Subcutaneous adipose tissue (tissue), 4 donors: Measurements from ENCODE around the gene LDB3. TPM values are rescaled to one million over a fixed set of nuclear protein-coding genes. Genes with fewer than 3 reads are reported as not detected.

Experiments used
- total RNA-seq, 4 donors: library from RNA; depleted of rRNA; stranded (reverse); fragments of >200 nt; gene quantifications; one replicate each; pipeline ENCODE4 v1.1.0, GENCODE V29; 2016
- TF ChIP-seq, protein P1 (sequence below): fragments of 450-650 bp; IDR thresholded peaks from one replicate; pipeline ENCODE4 v1.5.1; 2016; ENCODE audit warnings: low read depth, mild to moderate bottlenecking, control low read depth, antibody characterized with exemption, moderate library complexity

LDB3 gene
- total RNA-seq, 4 donors from 2014 or later = 0.51 to 12.1 (median 2.2) TPM

DNA sequence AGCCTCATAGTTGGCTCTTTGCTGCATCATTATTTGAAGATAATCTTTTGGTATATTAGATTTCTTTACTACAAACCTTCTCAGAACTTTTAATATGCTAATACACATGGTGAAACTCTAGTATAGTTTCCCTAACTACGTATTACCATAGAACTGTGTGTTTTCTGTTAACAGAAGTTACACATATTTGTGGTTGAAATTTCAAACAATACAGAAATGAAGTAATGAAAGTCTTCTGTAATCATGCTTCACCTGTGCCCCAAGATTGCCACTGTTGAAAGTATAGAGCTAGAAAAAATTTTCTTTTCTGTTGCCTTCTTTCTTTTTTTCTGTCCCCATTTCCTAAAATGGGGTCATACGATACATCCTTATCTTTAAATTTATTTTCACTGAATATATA, 97.2 kb downstream of the LDB3 start:
- TF ChIP-seq, protein P1, sequence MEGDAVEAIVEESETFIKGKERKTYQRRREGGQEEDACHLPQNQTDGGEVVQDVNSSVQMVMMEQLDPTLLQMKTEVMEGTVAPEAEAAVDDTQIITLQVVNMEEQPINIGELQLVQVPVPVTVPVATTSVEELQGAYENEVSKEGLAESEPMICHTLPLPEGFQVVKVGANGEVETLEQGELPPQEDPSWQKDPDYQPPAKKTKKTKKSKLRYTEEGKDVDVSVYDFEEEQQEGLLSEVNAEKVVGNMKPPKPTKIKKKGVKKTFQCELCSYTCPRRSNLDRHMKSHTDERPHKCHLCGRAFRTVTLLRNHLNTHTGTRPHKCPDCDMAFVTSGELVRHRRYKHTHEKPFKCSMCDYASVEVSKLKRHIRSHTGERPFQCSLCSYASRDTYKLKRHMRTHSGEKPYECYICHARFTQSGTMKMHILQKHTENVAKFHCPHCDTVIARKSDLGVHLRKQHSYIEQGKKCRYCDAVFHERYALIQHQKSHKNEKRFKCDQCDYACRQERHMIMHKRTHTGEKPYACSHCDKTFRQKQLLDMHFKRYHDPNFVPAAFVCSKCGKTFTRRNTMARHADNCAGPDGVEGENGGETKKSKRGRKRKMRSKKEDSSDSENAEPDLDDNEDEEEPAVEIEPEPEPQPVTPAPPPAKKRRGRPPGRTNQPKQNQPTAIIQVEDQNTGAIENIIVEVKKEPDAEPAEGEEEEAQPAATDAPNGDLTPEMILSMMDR = no peak

DNA sequence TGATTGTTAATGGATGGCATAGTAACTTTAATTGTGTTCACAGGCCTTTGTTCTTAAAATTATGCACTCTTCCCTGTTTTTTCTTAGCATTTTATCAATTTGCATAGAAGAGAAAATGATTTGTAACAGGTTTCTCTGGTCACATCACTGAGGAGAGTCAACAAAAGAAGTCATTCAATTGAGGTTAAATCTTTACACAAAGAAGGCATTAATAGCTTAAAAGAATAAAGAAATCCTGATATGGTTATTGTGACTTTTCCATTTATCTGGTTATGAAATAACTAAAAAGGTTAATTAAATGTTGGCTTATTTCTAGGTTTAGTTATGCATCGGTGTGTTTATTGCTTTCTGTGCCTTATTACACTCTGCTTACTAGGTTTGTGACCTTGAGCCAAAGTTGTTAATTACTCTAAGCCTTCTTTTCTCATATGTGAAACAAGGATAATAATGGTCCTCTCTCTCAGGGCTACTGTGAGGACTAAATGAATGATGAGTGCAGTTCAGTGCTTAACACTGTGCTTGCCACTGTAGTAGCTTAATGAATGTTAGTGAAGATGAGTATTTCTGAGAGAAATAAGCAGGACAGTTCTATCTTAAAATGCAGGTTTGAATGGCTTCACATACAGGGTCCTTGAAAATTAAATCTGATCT, 100.2 kb downstream of the LDB3 start:
- TF ChIP-seq, protein P1 = no peak

DNA sequence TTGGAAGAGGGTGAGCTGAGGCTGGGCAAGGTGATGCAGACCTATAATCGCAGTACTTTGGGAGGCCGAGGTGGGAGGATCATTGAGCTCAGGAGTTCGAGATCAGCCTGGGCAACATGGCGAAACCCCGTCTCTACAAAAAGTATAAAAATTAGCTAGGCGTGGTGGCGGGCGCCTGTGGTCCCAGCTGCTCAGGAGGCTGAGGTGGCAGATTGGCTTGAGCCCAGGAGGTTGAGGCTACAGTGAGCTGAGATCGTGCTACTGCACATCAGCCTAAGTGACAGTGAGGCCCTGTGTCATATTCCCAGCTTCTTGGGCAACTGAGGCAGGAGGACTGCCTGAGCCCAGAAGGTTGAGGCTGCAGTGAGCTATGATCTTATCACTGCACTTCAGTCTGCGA, 101.7 kb downstream of the LDB3 start:
- TF ChIP-seq, protein P1 = no peak

DNA sequence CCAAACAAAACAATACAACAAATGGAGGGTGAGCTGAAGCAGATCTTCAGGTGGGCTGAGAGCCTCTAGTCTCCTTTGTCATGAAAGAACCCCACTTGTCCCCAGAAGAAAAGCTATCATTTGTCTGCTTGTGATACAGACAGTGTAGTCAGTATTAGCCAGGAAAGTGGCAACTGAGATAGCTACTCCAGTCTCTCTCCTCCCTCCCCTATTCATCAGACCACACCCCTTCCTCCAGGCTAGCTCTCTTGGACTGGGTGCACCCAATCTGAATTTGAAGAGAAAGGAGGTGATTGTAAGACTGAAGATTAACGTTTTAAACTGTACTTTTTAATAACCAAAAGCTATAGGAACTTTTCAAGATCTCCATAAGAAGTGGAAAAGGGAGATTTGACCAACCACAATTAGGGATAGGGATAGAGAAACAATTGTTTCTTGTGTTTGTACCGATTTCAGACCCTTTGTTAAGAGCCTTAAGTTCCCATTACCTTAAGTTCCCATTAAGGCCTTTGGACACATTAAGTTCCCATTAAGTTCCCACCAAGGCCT, 102.2 kb downstream of the LDB3 start:
- TF ChIP-seq, protein P1 = no peak

DNA sequence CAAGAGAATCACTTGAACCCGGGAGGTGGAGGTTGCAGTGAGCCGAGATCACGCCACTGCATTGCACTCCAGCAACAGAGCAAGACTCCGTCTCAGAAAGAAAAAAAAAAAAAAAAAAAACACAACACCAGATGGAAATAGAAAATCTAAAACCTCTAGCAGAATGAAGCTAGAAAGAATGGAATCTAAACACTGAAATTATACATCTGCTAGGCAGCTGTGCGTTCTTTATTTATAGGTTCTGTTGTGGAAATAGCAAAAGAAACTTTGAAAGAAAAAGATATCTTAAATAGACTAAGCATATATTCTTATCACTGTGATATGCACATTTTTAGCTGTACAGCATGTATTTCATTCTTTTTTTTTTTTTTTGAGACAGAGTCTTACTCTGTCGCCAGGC, 105.2 kb downstream of the LDB3 start:
- TF ChIP-seq, protein P1 = no peak

DNA sequence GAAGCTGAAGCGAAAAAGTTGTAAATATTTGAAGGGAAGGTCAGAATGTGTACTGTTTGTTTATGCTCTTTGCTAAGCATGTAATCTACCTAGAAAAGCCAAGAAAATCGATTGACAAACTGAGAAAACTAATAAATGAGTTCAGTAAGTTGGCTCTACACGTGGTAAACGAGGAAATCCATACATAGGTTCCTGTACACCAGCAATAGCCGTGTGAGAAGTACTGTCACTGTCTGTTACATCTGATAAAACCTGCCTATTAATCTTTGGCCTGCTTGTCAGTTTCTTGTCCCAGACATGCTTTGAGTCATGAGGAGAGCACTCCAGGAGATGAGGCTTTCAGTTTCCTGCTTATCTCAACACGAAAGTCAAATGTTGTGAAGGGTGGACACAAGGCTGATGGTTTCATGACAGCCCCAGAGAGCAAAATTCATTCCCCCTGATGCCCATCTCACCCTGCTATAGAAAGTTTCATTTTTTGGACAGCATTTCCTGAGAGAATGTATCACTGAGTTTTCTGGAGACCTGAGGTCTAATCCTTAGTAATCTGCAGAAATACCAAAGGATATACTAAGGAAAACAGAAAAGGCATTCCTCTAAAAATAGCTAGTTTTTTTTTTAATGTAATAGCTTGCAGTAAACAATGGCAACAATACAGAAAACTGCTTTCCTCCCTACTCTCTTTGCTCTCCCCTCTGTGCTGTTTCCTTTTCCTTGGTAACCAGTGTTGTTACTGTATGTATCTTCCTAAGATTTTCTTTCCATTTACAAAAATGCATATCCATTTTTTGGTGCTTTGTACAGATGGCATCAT, 107.0 kb downstream of the LDB3 start:
- TF ChIP-seq, protein P1 = no peak

DNA sequence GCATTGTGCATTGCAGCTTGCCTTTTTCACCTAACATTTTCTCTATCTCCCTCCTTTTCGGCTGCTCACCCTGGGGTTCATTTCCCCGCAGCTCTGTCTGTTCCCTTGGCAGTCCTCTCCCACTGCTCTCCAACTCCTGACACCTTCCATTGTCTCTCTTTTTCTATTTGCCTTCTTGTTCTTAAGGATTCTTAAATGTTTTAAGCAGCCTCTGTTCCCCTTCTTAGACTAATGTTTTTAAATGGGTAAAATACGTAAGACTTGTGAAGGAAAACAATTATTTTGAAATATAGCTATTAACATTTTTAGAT, 107.5 kb downstream of the LDB3 start:
- TF ChIP-seq, protein P1 = no peak
